ENCODE measurements around the gene SHCBP1.

Gene SHCBP1

GRCh38 chr16:46591257-46591656, 29.9 kb downstream of the SHCBP1 start:
- Histone ChIP-seq H3K79me2 (ENCODE audit: insufficient read depth, low read depth) (peaks cover 17% of the 10 kb centered on the region), H3K27me3 (ENCODE audit: insufficient read depth, low read depth) (no peaks in the 10 kb centered on the region), H3K4me3 (IDR thresholded peaks at IDR 0.05; ENCODE audit: insufficient read depth, low read depth, low read length) (no peak overlapping the region), H3K27ac (no peak overlapping the region), H3K9ac (no peak overlapping the region), H3K36me3 (ENCODE audit: insufficient read depth) (0 out of 2 replicates have a peak, but pooled peaks cover 4% of the 10 kb centered on the region), H3K4me1 (ENCODE audit: low read depth, poor library complexity, severe bottlenecking) (no peaks in the 10 kb centered on the region), H4K20me1 (ENCODE audit: insufficient read depth) (no peaks in the 10 kb centered on the region), H2AFZ (ENCODE audit: low read depth) (no peak overlapping the region), H3K4me2 (no peak overlapping the region)
- TF ChIP-seq, protein P1, sequence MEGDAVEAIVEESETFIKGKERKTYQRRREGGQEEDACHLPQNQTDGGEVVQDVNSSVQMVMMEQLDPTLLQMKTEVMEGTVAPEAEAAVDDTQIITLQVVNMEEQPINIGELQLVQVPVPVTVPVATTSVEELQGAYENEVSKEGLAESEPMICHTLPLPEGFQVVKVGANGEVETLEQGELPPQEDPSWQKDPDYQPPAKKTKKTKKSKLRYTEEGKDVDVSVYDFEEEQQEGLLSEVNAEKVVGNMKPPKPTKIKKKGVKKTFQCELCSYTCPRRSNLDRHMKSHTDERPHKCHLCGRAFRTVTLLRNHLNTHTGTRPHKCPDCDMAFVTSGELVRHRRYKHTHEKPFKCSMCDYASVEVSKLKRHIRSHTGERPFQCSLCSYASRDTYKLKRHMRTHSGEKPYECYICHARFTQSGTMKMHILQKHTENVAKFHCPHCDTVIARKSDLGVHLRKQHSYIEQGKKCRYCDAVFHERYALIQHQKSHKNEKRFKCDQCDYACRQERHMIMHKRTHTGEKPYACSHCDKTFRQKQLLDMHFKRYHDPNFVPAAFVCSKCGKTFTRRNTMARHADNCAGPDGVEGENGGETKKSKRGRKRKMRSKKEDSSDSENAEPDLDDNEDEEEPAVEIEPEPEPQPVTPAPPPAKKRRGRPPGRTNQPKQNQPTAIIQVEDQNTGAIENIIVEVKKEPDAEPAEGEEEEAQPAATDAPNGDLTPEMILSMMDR (conservative IDR thresholded peaks at IDR 0.05; ENCODE audit: low read depth, low read length) = no peak

GRCh38 chr16:46586011-46586577, 35.1 kb downstream of the SHCBP1 start:
- no peaks in the 10 kb centered on the region for H3K27me3 ChIP-seq (ENCODE audit: insufficient read depth, low read depth)
- H3K36me3 ChIP-seq (ENCODE audit: insufficient read depth) = peaks cover 14% of the 10 kb centered on the region; the same call in 1 of the 2 replicates
- no peaks in the 10 kb centered on the region for H4K20me1 ChIP-seq (ENCODE audit: insufficient read depth)
- no peak overlapping the region for H3K4me2 ChIP-seq
- H3K27ac ChIP-seq = no peak overlapping the region
- H3K9ac ChIP-seq = no peak overlapping the region
- no peak overlapping the region for H2AFZ ChIP-seq (ENCODE audit: low read depth)
- TF ChIP-seq, protein P1 (conservative IDR thresholded peaks at IDR 0.05; ENCODE audit: low read depth, low read length) = no peak
- no peak overlapping the region for H3K4me3 ChIP-seq (IDR thresholded peaks at IDR 0.05; ENCODE audit: insufficient read depth, low read depth, low read length)
- H3K79me2 ChIP-seq (ENCODE audit: insufficient read depth, low read depth) = peaks cover 17% of the 10 kb centered on the region; the same call in 1 of the 2 replicates
- no peaks in the 10 kb centered on the region for H3K4me1 ChIP-seq (ENCODE audit: low read depth, poor library complexity, severe bottlenecking)

DNA sequence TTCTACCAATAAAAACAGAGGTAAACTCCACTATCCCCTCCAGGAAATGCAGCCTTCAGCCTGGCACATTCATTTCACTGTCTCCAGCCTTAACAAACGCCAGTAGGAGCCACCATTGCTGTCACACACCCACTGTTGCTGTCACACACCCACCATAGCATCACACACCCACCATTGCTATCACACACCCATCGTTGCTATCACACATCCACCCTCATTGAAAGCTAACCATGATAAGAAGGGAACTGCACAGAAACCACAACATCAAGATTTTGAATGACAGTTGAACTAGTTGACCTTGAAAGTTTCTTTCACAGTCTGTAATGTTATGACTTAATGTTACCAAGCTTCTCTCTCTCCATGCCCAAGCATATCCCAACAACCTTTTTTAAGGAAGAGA, 38.1 kb downstream of the SHCBP1 start:
- Histone ChIP-seq H3K27me3 (ENCODE audit: insufficient read depth, low read depth) (no peaks in the 10 kb centered on the region), H4K20me1 (ENCODE audit: insufficient read depth) (no peaks in the 10 kb centered on the region), H3K9ac (no peak overlapping the region), H3K36me3 (ENCODE audit: insufficient read depth) (peaks cover 14% of the 10 kb centered on the region; the same call in 1 of the 2 replicates), H3K4me1 (ENCODE audit: low read depth, poor library complexity, severe bottlenecking) (no peaks in the 10 kb centered on the region), H3K79me2 (ENCODE audit: insufficient read depth, low read depth) (peaks cover 17% of the 10 kb centered on the region; the same call in 1 of the 2 replicates), H3K4me2 (no peak overlapping the region), H2AFZ (ENCODE audit: low read depth) (no peak overlapping the region), H3K27ac (no peak overlapping the region), H3K4me3 (IDR thresholded peaks at IDR 0.05; ENCODE audit: insufficient read depth, low read depth, low read length) (no peak overlapping the region)
- TF ChIP-seq, protein P1 (conservative IDR thresholded peaks at IDR 0.05; ENCODE audit: low read depth, low read length) = no peak

GRCh38 chr16:46582313-46582712, 38.9 kb downstream of the SHCBP1 start:
- H3K36me3 ChIP-seq (ENCODE audit: insufficient read depth) = peaks cover 14% of the 10 kb centered on the region; the same call in 1 of the 2 replicates
- H3K4me1 ChIP-seq (ENCODE audit: low read depth, poor library complexity, severe bottlenecking) = no peaks in the 10 kb centered on the region
- peaks cover 17% of the 10 kb centered on the region; the same call in 1 of the 2 replicates for H3K79me2 ChIP-seq (ENCODE audit: insufficient read depth, low read depth)
- H3K27ac ChIP-seq = no peak overlapping the region
- no peak overlapping the region for H3K4me2 ChIP-seq
- no peak overlapping the region for H2AFZ ChIP-seq (ENCODE audit: low read depth)
- no peak overlapping the region for H3K9ac ChIP-seq
- no peaks in the 10 kb centered on the region for H3K27me3 ChIP-seq (ENCODE audit: insufficient read depth, low read depth)
- TF ChIP-seq, protein P1 (conservative IDR thresholded peaks at IDR 0.05; ENCODE audit: low read depth, low read length) = no peak
- H3K4me3 ChIP-seq (IDR thresholded peaks at IDR 0.05; ENCODE audit: insufficient read depth, low read depth, low read length) = no peak overlapping the region
- no peaks in the 10 kb centered on the region for H4K20me1 ChIP-seq (ENCODE audit: insufficient read depth)

All from KMS-11 (cell line).